HUES48 (cell line): Measurements from ENCODE around the gene ANTXR2.

ENCODE experiments used
- H3K27ac ChIP-seq: one replicate; pipeline ENCODE4 v1.7.0; 2013; ENCODE audit warnings: low read depth, low read length, inconsistent platforms
- H3K27me3 ChIP-seq: 2 replicates; pipeline ENCODE4 v1.6.1; 2013; ENCODE audit warnings: mild to moderate bottlenecking, low read length; ENCODE audit not compliant: control insufficient read depth, insufficient read depth
- H3K36me3 ChIP-seq: 2 replicates; pipeline ENCODE4 v1.6.1; 2013; ENCODE audit warnings: low read length; ENCODE audit not compliant: control insufficient read depth, insufficient read depth
- H3K4me1 ChIP-seq: 2 replicates; pipeline ENCODE4 v1.6.1; 2013; ENCODE audit warnings: mild to moderate bottlenecking, low read length; ENCODE audit not compliant: control insufficient read depth, insufficient read depth
- H3K4me3 ChIP-seq: 2 replicates; pipeline ENCODE4 v1.5.1; 2013; ENCODE audit warnings: mild to moderate bottlenecking, low read depth, low read length
- H3K9ac ChIP-seq: 2 replicates; pipeline ENCODE4 v1.6.1; 2013; ENCODE audit warnings: mild to moderate bottlenecking, low read depth, low read length, moderate library complexity
- H3K9me3 ChIP-seq: 2 replicates; pipeline ENCODE4 v1.6.1; 2013; ENCODE audit warnings: low read length; ENCODE audit not compliant: control insufficient read depth, insufficient read depth

Gene ANTXR2

DNA sequence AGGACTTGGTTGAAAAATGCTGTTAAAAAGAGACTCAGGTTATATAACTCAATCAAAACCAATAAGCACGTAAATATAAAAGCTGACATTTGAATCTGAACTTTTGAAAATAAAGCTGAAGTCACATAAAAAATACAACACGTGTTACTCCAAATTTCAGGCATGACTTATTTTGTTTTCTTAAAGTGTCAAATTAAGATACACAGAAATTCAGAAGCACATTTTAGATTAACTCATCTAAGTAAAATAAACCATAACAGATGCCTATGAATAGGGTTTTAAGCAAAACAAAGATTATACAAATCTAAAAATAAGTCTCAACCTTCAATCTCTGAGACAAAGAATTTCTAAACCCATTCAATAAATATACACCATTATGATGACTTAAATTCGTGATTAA is 124.8 kb downstream of the ANTXR2 start:
- Histone ChIP-seq H3K27me3 (no peaks in the 10 kb centered on the region), H3K9ac (no peak overlapping the region), H3K9me3 (no peaks in the 10 kb centered on the region), H3K27ac (no peak overlapping the region), H3K36me3 (no peaks in the 10 kb centered on the region), H3K4me3 (no peak overlapping the region), H3K4me1 (no peaks in the 10 kb centered on the region)

DNA sequence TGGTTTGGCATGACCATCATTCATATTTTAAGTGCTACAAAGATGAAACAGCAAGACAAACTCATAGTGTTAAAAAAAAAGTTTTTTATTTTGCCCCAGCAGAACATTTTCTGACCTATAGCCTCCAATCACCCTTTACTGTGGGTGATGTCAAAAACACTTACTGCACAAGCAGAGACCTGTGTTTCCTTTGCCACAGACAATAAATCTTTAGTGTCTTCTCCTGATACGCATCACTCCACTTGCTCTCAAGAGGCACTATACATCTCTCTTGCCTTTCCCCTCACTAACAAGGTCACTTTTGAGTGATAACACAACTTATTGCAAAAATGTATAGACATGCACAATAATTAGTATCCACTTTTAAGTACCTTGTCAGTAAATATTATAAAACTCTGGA is 125.6 kb downstream of the ANTXR2 start:
- Histone ChIP-seq H3K4me3 (no peak overlapping the region), H3K36me3 (no peaks in the 10 kb centered on the region), H3K4me1 (no peaks in the 10 kb centered on the region), H3K27ac (no peak overlapping the region), H3K9ac (no peak overlapping the region), H3K9me3 (no peaks in the 10 kb centered on the region), H3K27me3 (no peaks in the 10 kb centered on the region)

DNA sequence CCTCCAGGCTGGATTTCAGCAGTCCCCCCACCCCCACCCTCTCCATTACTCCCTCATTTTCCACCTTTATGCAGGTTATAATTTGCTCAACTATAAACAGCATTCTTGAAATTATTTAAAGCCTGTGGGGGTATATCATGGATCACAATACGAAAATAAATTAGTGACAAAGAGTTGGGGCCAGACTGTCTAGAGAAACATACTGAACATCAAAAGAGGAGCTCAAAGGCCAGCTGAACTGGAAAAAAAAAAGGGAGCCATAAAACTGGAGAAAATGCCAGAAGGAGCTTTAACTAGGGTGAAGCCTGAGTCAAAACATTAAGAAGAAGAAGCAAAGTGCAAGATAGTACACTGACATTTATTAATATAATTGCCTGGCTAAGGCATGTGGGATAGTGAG is 137.8 kb downstream of the ANTXR2 start:
- Histone ChIP-seq H3K4me1 (no peaks in the 10 kb centered on the region), H3K9ac (no peak overlapping the region), H3K9me3 (no peaks in the 10 kb centered on the region), H3K4me3 (no peak overlapping the region), H3K27ac (no peak overlapping the region), H3K27me3 (no peaks in the 10 kb centered on the region), H3K36me3 (no peaks in the 10 kb centered on the region)

GRCh38 chr4:79934660-79935059 is 138.4 kb downstream of the ANTXR2 start:
- Histone ChIP-seq H3K27ac (no peak overlapping the region), H3K9me3 (no peaks in the 10 kb centered on the region), H3K9ac (no peak overlapping the region), H3K4me1 (no peaks in the 10 kb centered on the region), H3K36me3 (no peaks in the 10 kb centered on the region), H3K4me3 (no peak overlapping the region), H3K27me3 (no peaks in the 10 kb centered on the region)

DNA sequence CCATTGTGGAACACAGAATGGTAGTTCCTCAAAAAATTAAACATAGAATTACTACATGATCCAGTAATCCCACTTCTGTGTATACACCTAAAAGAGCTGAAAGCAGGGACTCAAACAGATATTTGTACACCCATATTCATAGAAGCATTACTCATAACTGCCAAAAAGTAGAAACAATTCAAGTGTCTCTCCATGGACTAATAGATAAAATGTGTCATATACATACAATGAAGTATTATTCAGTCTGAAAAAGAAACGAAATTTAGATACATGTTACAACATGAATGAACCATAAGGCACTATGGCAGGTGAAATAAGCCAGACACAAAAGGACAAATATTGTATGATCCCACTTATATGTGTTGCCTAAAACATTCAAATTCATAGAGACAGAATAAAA is 145.1 kb downstream of the ANTXR2 start:
- Histone ChIP-seq H3K27me3 (no peaks in the 10 kb centered on the region), H3K27ac (no peak overlapping the region), H3K36me3 (no peaks in the 10 kb centered on the region), H3K9me3 (no peaks in the 10 kb centered on the region), H3K4me3 (no peak overlapping the region), H3K9ac (no peak overlapping the region), H3K4me1 (no peaks in the 10 kb centered on the region)

- Histone ChIP-seq H3K27ac (no peak overlapping the region), H3K9me3 (no peaks in the 10 kb centered on the region), H3K27me3 (no peaks in the 10 kb centered on the region), H3K4me1 (no peaks in the 10 kb centered on the region), H3K36me3 (no peaks in the 10 kb centered on the region), H3K9ac (no peak overlapping the region), H3K4me3 (no peak overlapping the region)
These were observed 149.7 kb downstream of the ANTXR2 start for GRCh38 chr4:79923281-79923680.

- Histone ChIP-seq H3K27ac (no peak overlapping the region), H3K9me3 (no peaks in the 10 kb centered on the region), H3K27me3 (no peaks in the 10 kb centered on the region), H3K9ac (no peak overlapping the region), H3K4me3 (no peak overlapping the region), H3K4me1 (no peaks in the 10 kb centered on the region), H3K36me3 (no peaks in the 10 kb centered on the region)
These were observed 151.0 kb downstream of the ANTXR2 start for GRCh38 chr4:79922011-79922410.

GRCh38 chr4:79920163-79920853 is 152.7 kb downstream of the ANTXR2 start:
- no peaks in the 10 kb centered on the region for H3K4me1 ChIP-seq
- H3K9ac ChIP-seq: no peak overlapping the region
- H3K4me3 ChIP-seq: no peak overlapping the region
- H3K9me3 ChIP-seq: no peaks in the 10 kb centered on the region
- H3K27ac ChIP-seq: no peak overlapping the region
- H3K27me3 ChIP-seq: no peaks in the 10 kb centered on the region
- H3K36me3 ChIP-seq: no peaks in the 10 kb centered on the region

- H3K4me1 ChIP-seq: no peaks in the 10 kb centered on the region
- H3K9ac ChIP-seq: no peak overlapping the region
- H3K27me3 ChIP-seq: no peaks in the 10 kb centered on the region
- no peaks in the 10 kb centered on the region for H3K36me3 ChIP-seq
- no peak overlapping the region for H3K27ac ChIP-seq
- no peak overlapping the region for H3K4me3 ChIP-seq
- H3K9me3 ChIP-seq: no peaks in the 10 kb centered on the region
These were observed 154.7 kb downstream of the ANTXR2 start for GRCh38 chr4:79918292-79918691.

DNA sequence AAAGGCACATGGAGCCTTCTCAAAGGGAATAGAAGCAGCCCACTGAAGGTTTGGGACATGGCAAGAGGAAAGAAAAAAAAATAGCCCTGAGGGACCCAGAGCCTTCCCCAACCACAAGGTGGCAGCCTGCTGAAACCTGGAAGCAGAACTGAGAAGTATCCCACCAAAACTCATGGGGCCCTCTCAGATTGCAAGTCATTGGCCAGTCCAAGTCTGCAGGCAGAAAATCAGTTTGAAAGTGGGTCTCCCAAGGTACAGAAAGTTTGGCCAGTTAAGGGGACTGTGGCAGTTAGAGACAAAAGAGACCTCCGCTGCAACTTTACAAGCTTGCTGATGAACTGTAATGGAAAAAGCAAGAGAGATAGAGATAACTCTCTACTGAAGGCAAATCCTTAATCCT is 155.8 kb downstream of the ANTXR2 start:
- H3K36me3 ChIP-seq: no peaks in the 10 kb centered on the region
- H3K9ac ChIP-seq: no peak overlapping the region
- no peaks in the 10 kb centered on the region for H3K4me1 ChIP-seq
- no peaks in the 10 kb centered on the region for H3K27me3 ChIP-seq
- no peaks in the 10 kb centered on the region for H3K9me3 ChIP-seq
- H3K4me3 ChIP-seq: no peak overlapping the region
- no peak overlapping the region for H3K27ac ChIP-seq

GRCh38 chr4:79915246-79915645 is 157.8 kb downstream of the ANTXR2 start:
- Histone ChIP-seq H3K27me3 (no peaks in the 10 kb centered on the region), H3K9ac (no peak overlapping the region), H3K4me1 (no peaks in the 10 kb centered on the region), H3K9me3 (no peaks in the 10 kb centered on the region), H3K27ac (no peak overlapping the region), H3K4me3 (no peak overlapping the region), H3K36me3 (no peaks in the 10 kb centered on the region)

- Histone ChIP-seq H3K27ac (no peak overlapping the region), H3K27me3 (no peaks in the 10 kb centered on the region), H3K4me1 (no peaks in the 10 kb centered on the region), H3K9ac (no peak overlapping the region), H3K36me3 (no peaks in the 10 kb centered on the region), H3K4me3 (no peak overlapping the region), H3K9me3 (no peaks in the 10 kb centered on the region)
These were observed 159.4 kb downstream of the ANTXR2 start for GRCh38 chr4:79913581-79913980.
